Measurements from ENCODE around the gene NAPEPLD.

- TF ChIP-seq, protein P1, sequence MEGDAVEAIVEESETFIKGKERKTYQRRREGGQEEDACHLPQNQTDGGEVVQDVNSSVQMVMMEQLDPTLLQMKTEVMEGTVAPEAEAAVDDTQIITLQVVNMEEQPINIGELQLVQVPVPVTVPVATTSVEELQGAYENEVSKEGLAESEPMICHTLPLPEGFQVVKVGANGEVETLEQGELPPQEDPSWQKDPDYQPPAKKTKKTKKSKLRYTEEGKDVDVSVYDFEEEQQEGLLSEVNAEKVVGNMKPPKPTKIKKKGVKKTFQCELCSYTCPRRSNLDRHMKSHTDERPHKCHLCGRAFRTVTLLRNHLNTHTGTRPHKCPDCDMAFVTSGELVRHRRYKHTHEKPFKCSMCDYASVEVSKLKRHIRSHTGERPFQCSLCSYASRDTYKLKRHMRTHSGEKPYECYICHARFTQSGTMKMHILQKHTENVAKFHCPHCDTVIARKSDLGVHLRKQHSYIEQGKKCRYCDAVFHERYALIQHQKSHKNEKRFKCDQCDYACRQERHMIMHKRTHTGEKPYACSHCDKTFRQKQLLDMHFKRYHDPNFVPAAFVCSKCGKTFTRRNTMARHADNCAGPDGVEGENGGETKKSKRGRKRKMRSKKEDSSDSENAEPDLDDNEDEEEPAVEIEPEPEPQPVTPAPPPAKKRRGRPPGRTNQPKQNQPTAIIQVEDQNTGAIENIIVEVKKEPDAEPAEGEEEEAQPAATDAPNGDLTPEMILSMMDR (IDR thresholded peaks at IDR 0.05) = no peak
- TF ChIP-seq POLR2A (IDR thresholded peaks at IDR 0.05) = no peak
Measured at GRCh38 chr7:103143868-103144267, 5.0 kb downstream of the NAPEPLD start.
